Gastrocnemius medialis (tissue), 4 donors: ENCODE results near the gene AP1M2. TPM values are rescaled to one million over a fixed set of nuclear protein-coding genes. Genes with fewer than 3 reads are reported as not detected.

Experiments
- ATAC-seq, 2 donors: fragments of 150-250 bp; one replicate each; pipeline ENCODE4 v1.9.1; 2016
- DNase-seq, 2 donors: peaks; one replicate each; pipeline ENCODE4 v3.0.0-alpha.2; 2019
- H3K27ac ChIP-seq, 4 donors: fragments of 200-600 bp; sonication (generic); 1 replicate in 1 of 4; 2 replicates in 3 of 4; pipeline ENCODE4 v1.5.1; 2016 to 2018; ENCODE audit warnings: mild to moderate bottlenecking in 2 of 4, moderate library complexity in 1 of 4
- H3K27me3 ChIP-seq, 3 donors: fragments of 200-600 bp; sonication (generic) in 2 of 3; 1 replicate in 1 of 3; 2 replicates in 2 of 3; pipeline versions ENCODE4 v1.5.1 to v1.6.0; 2016 to 2019; ENCODE audit warnings: mild to moderate bottlenecking in 1 of 3, moderate library complexity in 1 of 3
- H3K36me3 ChIP-seq, 2 donors: fragments of 200-600 bp; sonication (generic) in 1 of 2; one replicate each; pipeline ENCODE4 v1.5.1; 2017 to 2018
- H3K4me1 ChIP-seq, 2 donors: fragments of 200-600 bp; sonication (generic) in 1 of 2; one replicate each; pipeline ENCODE4 v1.5.1; 2016 to 2017; ENCODE audit warnings: mild to moderate bottlenecking in 2 of 2
- H3K4me3 ChIP-seq, 4 donors: fragments of 200-600 bp; sonication (generic) in 3 of 4; 1 replicate in 1 of 4; 2 replicates in 3 of 4; pipeline ENCODE4 v1.5.1; 2016 to 2019; ENCODE audit warnings: mild to moderate bottlenecking in 2 of 4
- H3K9me3 ChIP-seq, 3 donors: fragments of 200-600 bp; sonication (generic) in 2 of 3; 1 replicate in 1 of 3; 2 replicates in 2 of 3; pipeline ENCODE4 v1.5.1; 2016 to 2019
- POLR2A ChIP-seq, 2 donors: fragments of 450-650 bp; IDR thresholded peaks; one replicate each; pipeline ENCODE4 v1.6.1; 2017; ENCODE audit warnings: antibody characterized with exemption in 2 of 2, mild to moderate bottlenecking in 2 of 2, moderate library complexity in 2 of 2
- in situ Hi-C, 4 donors: fragments of 200-750 bp; cut with MboI; loops; one replicate each; pipeline versions ENCODE4 v1.15.0 to v1.8.0; 2017; ENCODE audit warnings: low sequenced_read_pairs in 4 of 4
- intact Hi-C: fragments of 100-400 bp; cut with DNase I; formaldehyde crosslinking; loops from one replicate; pipeline ENCODE4 v1.15.1; 2023; ENCODE audit warnings: low total_unique reads
- total RNA-seq, 4 donors: library from RNA; depleted of rRNA; stranded (reverse); fragments of >200 nt; gene quantifications; one replicate each; pipeline versions ENCODE4 v1.1.0 to v1.2.3, GENCODE V29; 2016
- TF ChIP-seq, protein P1 (sequence below), 5 experiments: fragments of 450-650 bp in 3 of 5; fragments of 200-600 bp in 2 of 5; sonication (generic) in 2 of 5; IDR thresholded peaks in 4 of 5; conservative IDR thresholded peaks in 1 of 5; 1 replicate in 4 of 5; 2 replicates in 1 of 5; pipeline ENCODE4 v1.5.1; 2016 to 2019; ENCODE audit warnings: antibody characterized with exemption in 5 of 5, mild to moderate bottlenecking in 3 of 5, moderate library complexity in 3 of 5

The AP1M2 gene
- total RNA-seq, 4 donors from 2014 or later, result 0.32 TPM; not detected in 3

- H3K9me3 ChIP-seq, result no peaks in the 10 kb centered on the region
- intact Hi-C loops, result no loop called here
- H3K27me3 ChIP-seq, result peaks cover 0 to 3% (median 3%) of the 10 kb centered on the region in 3 donors
- in situ Hi-C loops, result no loop called here
- H3K4me1 ChIP-seq, result peaks cover 4 to 5% of the 10 kb centered on the region in 2 donors
- no peak for TF ChIP-seq POLR2A (IDR thresholded peaks at IDR 0.05)
- TF ChIP-seq, protein P1, sequence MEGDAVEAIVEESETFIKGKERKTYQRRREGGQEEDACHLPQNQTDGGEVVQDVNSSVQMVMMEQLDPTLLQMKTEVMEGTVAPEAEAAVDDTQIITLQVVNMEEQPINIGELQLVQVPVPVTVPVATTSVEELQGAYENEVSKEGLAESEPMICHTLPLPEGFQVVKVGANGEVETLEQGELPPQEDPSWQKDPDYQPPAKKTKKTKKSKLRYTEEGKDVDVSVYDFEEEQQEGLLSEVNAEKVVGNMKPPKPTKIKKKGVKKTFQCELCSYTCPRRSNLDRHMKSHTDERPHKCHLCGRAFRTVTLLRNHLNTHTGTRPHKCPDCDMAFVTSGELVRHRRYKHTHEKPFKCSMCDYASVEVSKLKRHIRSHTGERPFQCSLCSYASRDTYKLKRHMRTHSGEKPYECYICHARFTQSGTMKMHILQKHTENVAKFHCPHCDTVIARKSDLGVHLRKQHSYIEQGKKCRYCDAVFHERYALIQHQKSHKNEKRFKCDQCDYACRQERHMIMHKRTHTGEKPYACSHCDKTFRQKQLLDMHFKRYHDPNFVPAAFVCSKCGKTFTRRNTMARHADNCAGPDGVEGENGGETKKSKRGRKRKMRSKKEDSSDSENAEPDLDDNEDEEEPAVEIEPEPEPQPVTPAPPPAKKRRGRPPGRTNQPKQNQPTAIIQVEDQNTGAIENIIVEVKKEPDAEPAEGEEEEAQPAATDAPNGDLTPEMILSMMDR (IDR thresholded peaks at IDR 0.05 in 4 of 5, conservative IDR thresholded peaks at IDR 0.05 in 1 of 5), result no peak
- DNase-seq, result peak; percentile 11 to 77
- peak overlapping the region in 2 of 4 donors; percentile 2 to 34 for H3K27ac ChIP-seq
- H3K4me3 ChIP-seq, result no peak overlapping the region
- no peaks in the 10 kb centered on the region for H3K36me3 ChIP-seq
- peak; percentile 70 to 78 for ATAC-seq
These were observed 6.9 kb upstream of the AP1M2 start for GRCh38 chr19:10593820-10594637.

- Histone ChIP-seq H3K27me3 (peaks cover 0 to 12% (median 11%) of the 10 kb centered on the region in 3 donors), H3K4me3 (no peak overlapping the region), H3K4me1 (peaks cover 4 to 5% of the 10 kb centered on the region in 2 donors), H3K36me3 (no peaks in the 10 kb centered on the region), H3K27ac (no peak overlapping the region), H3K9me3 (no peaks in the 10 kb centered on the region)
- no peak for ATAC-seq
- intact Hi-C loops, result no loop called here
- DNase-seq, result no peak
- TF ChIP-seq, protein P1 (IDR thresholded peaks at IDR 0.05 in 4 of 5, conservative IDR thresholded peaks at IDR 0.05 in 1 of 5), result no peak
- no peak for TF ChIP-seq POLR2A (IDR thresholded peaks at IDR 0.05)
- in situ Hi-C loops, result no loop called here
These were observed 6.0 kb upstream of the AP1M2 start for GRCh38 chr19:10593148-10593547.

DNA sequence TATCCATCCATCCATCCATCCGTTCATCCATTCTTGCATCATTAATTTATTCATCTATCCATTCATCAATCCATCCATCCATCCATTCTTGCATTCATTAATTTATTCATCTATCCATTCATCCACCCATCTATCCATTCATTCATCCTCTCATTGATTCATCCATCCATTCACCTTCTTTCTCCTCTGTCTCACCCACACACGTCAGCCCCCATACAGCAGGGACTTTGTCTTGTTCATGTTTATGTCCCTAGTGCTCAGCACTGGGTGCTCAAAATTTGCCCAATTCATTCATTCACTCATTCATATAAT, 683 bp upstream of the AP1M2 start:
- H3K27me3 ChIP-seq, result peaks cover 3 to 24% (median 17%) of the 10 kb centered on the region in 3 donors
- no peaks in the 10 kb centered on the region for H3K36me3 ChIP-seq
- no peaks in the 10 kb centered on the region for H3K9me3 ChIP-seq
- no peaks in the 10 kb centered on the region for H3K4me1 ChIP-seq
- TF ChIP-seq POLR2A (IDR thresholded peaks at IDR 0.05), result no peak
- H3K27ac ChIP-seq, result no peak overlapping the region
- in situ Hi-C loops, result no loop called here
- DNase-seq, result no peak
- no peak for ATAC-seq
- intact Hi-C loops, result no loop called here
- no peak overlapping the region for H3K4me3 ChIP-seq

GRCh38 chr19:10586396-10586795, 716 bp downstream of the AP1M2 start:
- H3K4me3 ChIP-seq, result no peak overlapping the region
- intact Hi-C loops (no loop called here), in situ Hi-C loops (no loop called here)
- peaks cover 0 to under 1% of the 10 kb centered on the region in 2 donors for H3K4me1 ChIP-seq
- no peaks in the 10 kb centered on the region for H3K36me3 ChIP-seq
- TF ChIP-seq, protein P1 (IDR thresholded peaks at IDR 0.05 in 4 of 5, conservative IDR thresholded peaks at IDR 0.05 in 1 of 5), result no peak
- no peak for TF ChIP-seq POLR2A (IDR thresholded peaks at IDR 0.05)
- no peaks in the 10 kb centered on the region for H3K9me3 ChIP-seq
- peaks cover 3 to 24% (median 17%) of the 10 kb centered on the region in 3 donors for H3K27me3 ChIP-seq
- ATAC-seq, result no peak
- H3K27ac ChIP-seq, result no peak overlapping the region
- DNase-seq, result no peak

DNA sequence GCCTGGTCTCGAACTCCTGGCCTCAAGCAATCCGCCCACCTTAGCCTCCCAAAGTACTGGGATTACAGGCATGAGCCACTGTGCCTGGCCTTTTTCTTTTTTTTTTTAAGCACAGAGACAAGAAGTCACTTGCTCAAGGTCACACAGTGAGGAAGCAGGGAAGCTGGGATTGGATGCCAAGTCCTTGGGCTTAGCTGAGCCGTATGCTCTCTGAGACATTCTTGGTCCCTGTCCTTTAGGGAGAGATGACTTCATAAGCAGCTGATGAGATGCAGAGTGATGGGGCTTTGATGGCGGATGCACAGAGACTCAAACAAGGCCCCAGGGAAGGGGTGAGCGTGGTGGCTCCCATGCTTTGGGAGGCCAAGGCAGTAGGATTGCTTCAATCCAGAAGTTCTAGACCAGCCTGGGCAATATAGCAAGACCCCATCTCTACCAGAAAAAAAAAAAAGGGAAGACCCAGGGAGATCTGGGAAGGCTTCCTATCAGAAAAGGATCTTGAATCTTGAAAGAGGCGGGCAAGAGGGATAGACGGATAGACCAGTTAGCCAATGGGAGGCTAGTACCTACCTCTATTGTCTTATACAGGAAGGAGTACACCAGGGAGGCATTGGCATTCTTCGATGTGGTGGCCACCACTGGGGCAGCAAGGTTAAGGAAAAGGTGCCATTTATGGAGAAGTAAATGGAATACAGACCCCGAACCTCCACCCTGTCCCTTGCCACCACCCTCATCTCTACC, 3.9 kb downstream of the AP1M2 start:
- no peaks in the 10 kb centered on the region for H3K36me3 ChIP-seq
- H3K9me3 ChIP-seq, result no peaks in the 10 kb centered on the region
- H3K27ac ChIP-seq, result no peak overlapping the region
- TF ChIP-seq POLR2A (IDR thresholded peaks at IDR 0.05), result no peak
- TF ChIP-seq, protein P1 (IDR thresholded peaks at IDR 0.05 in 4 of 5, conservative IDR thresholded peaks at IDR 0.05 in 1 of 5), result no peak
- peaks cover 0 to 4% of the 10 kb centered on the region in 2 donors for H3K4me1 ChIP-seq
- ATAC-seq, result no peak
- peaks cover 3 to 12% (median 7%) of the 10 kb centered on the region in 3 donors for H3K27me3 ChIP-seq
- intact Hi-C loops (loop anchor here (5.0 kb wide), 1 partner anchor 114 kb away; no protein-coding TSS in a partner anchor), in situ Hi-C loops (loop anchor here (5.0 kb wide), 2 partner anchors 59 to 64 kb away; no protein-coding TSS in a partner anchor)
- no peak overlapping the region for H3K4me3 ChIP-seq
- DNase-seq, result no peak
